IPS-NIHi11 (cell line): ENCODE data around the gene REST.
A peak's percentile ranks its signal among the peaks of the same experiment; 100 is the strongest.
"Not testable (repeated sequence)": the region's sequence is repeated elsewhere in the genome, so short reads cannot be mapped to it uniquely, and the experiment has no call there.

ENCODE experiments used
- DNase-seq: peaks from one replicate; pipeline ENCODE4 v3.0.0; 2012; ENCODE audit warnings: mixed read lengths, low spot score

REST gene

DNA sequence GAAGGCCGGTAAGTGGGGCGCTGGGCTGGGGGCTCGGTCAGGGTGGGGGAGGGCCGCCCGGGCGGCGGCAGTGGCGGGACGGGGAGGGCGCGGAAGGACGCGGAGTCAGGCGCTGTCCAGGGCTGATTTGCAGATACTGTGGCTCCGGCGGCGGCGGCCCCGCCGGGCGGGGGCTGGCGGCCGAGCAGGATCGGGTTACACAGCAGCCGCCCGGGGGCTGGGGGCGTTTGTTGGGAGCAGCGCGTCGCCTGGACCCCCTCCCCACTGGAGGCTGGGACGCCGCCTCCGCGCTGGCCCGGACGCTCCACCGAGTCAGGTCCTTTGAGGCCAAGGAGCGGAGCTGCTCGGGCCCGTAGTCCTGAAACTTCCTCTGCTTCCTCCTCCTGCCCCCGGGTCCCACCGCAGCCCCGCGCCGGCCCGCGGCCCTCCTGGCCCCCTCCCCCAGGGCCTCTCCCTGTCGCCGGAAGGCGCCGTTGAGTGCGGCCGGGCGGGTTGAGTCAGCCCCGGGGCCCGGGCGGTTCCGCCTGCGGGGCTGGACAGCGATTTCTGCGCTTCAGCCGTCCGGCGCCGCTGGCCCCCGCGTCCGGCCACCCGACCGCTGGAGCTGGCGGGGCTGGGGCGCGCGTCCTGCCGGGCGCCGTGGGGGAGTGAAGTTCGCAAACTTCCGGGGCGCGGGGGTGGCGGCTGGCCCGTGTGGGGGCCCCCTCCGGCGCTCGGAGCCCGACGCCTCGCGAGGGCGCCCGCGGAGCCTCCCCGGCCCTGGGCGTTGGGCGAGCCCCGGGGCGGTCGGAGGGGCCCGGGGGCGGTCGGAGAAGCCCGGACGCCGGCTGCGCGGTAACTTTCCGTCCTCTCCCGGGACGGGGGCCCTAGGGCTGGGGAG, 746 bp downstream of the REST start:
- DNase-seq = peak; percentile 95

DNA sequence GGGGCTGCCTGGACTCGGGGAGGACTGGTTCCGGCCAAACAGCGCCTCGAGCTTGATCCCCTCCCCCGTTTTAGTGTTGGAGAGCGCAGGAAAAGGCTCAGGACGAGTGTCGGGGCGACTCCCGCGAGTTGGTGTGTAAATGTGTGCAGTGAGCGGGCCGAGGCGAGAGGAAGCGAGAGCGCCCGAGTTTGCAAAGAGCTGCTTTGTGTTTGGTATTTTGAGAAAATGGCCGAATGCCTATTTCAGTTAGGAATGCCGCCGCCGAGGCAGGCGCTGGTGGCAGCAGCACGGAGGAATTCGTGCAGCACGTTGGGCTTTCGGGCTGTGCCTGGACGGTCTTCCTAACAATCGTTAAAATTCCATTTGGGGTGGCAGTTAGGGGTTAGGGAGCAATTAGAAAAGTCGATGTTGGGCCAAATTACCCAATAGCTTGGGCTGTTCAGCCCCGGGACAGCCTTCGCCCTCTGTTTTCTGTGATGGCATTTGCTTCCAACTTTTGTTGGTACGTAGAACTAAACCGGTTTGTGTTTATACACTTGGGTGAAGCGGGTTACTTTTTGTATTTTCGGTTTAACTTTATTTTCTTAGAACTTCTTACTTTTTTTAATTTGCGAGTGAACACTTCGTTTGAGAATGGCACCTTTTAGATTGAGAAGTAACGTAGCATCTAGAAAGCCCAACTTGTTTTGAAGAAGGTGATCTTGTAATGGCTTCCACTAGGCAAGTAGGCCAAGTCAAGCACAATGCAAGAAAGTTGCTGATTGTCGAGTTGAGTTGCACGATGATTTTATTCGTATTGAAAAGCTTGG, 1.6 kb downstream of the REST start:
- DNase-seq = peak; percentile 44

DNA sequence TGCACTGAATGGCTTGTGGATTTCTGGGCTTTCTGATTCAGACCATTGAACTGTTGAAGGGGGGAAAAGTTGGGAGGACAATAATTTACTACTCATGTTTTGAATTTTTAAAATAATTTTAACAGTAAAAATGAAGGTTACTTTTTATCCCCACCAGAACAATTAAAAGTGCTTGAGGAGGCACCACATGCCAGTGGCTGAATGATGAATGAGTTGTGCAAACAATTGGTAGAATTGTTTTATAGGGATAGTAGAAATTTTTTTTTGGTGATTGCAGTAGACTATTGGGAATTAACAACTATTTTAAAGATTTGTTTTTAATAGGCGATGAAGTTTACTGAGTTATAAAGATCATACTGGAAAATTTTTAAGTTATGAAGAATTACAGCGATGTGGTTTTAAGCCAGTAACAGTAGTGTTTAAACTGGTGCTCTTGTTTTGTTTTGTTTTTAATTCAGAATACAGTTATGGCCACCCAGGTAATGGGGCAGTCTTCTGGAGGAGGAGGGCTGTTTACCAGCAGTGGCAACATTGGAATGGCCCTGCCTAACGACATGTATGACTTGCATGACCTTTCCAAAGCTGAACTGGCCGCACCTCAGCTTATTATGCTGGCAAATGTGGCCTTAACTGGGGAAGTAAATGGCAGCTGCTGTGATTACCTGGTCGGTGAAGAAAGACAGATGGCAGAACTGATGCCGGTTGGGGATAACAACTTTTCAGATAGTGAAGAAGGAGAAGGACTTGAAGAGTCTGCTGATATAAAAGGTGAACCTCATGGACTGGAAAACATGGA, 2.7 kb downstream of the REST start:
- DNase-seq = no peak

DNA sequence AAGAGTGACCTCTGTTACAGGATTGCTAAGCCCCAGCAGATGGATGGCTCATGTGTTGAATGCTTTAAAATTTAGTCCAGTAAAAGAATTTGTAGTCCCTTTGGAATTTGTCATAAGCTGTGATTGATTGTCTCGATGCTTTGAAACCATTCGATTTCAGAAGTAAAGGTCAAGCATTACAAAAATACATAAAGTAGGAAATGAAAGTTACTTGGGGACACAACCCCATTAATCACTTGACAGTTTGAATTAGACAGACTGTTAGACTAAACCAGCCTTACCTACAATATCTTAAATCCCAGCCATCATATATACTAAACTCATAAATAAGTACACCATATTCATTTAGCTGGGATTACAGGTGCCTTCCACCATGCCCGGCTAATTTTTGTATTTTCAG, 6.6 kb downstream of the REST start:
- DNase-seq = no peak

DNA sequence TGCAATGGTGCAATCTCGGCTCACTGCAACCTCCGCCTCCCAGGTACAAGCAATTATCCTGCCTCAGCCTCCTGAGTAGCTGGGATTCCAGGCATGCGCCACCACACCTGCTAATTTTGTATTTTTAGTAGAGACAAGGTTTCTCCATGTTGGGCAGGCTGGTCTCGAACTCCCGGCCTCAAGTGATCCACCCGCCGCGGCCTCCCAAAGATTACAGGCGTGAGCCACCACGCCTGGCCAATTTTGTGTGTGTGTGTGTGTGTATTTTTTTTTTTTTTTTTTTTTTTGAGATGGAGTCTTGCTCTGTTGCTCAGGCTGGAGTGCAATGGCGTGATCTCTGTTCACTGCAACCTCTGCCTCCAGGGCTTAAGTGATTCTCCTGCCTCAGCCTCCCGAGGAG, 7.3 kb downstream of the REST start:
- DNase-seq = not testable (repeated sequence)

DNA sequence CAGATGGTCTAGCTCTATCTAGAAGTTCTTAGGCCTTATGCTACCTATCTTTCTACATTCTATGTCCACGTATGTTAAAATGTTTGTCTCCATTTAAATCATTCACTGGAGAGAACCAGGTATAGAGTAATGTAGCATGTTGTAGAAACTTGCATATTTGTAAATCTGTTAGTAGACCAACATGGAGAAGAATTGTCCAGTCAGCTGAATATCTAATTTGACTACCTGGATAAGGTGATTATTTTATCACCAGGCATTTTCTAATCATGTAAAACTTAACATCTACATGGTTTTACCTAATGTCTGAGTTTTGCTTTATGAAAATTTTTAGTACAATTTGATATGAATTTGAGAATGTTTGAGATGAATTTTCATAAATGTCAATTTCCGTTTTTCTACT, 19.5 kb downstream of the REST start:
- DNase-seq = no peak

DNA sequence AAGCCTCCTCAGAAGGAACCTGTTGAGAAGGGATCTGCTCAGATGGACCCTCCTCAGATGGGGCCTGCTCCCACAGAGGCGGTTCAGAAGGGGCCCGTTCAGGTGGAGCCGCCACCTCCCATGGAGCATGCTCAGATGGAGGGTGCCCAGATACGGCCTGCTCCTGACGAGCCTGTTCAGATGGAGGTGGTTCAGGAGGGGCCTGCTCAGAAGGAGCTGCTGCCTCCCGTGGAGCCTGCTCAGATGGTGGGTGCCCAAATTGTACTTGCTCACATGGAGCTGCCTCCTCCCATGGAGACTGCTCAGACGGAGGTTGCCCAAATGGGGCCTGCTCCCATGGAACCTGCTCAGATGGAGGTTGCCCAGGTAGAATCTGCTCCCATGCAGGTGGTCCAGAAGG, 22.9 kb downstream of the REST start:
- DNase-seq = no peak

DNA sequence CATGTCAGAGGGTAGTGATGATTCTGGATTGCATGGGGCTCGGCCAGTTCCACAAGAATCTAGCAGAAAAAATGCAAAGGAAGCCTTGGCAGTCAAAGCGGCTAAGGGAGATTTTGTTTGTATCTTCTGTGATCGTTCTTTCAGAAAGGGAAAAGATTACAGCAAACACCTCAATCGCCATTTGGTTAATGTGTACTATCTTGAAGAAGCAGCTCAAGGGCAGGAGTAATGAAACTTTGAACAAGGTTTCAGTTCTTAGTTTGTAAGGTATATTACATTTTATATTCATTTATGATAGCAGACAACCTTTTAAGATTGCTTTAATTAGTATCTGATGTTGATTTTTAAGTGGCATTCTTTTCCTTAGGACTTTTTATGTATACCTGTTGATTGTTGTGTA, 24.2 kb downstream of the REST start:
- DNase-seq = no peak

DNA sequence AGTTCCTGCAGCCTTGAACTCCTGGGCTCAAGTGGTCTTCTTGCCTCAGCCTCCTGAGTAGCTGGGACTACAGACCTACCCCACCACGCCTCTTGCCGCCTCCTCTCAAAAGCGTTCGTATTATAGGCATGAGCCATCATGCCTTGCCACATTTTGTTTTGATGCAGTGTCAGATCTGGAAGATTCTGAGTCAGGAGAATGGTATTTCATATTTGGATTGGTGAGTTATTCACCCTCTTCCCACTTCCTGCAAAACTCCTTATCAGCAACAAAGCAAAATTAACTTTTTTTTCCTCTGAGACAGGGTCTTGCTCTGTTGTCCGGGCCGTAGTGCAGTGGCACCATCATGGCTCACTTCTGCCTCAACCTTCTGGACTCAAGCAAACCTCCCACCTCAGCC, 29.6 kb downstream of the REST start:
- no peak for DNase-seq

DNA sequence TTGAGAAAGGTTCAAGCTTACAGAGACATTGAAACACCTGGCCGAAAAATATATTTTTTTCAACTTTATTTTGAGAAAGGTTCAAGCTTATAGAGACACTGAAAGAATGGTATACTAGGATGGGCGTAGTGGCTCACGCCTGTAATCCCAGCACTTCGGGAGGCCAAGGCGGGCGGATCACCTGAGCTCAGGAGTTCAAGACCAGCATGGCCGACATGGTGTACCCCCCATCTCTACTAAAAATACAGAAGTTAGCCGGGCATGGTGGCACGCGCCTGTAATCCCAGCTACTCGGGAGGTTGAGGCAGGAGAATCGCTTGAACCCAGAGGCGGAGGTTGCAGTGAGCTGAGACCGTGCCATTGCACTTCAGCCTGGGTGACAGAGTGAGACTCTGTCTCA, 32.1 kb downstream of the REST start:
- DNase-seq = not testable (repeated sequence)

DNA sequence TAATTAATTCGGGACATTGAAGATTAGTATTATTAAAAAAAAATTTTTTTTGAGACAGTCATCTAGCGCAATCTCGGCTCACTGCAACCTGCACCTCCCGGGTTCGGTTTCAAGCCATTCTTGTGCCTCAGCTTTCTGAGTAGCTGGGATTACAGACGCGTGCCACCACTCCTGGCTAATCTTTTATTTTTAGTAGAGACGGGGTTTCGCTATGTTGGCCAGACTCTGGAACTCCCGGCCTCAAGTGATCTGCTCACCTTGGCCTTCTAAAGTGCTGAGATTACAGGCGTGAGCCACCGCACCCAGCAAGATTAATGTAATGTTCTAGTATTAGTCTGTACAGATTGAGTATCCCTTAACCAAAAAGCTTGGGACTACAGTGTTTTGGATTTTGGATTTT, 32.7 kb downstream of the REST start:
- DNase-seq = no peak

DNA sequence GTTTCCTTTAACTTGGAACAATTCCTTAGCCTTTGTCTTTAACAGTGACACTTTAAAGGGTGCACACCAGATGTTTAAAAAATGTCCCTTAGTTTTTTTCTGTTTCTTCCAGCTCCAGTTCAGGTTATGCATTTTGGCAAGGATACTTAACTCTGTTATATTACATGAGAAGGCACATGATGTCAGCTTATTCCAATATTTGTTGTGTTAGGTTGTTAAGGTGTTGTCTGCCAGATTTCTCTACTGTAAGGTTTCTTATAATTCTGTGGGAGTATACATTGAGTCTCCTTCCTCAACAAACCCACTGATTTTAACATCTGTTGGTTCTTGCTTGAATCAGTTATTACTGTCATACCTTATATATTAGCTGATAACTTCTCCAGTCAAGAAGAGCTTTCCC, 33.3 kb downstream of the REST start:
- DNase-seq = no peak

DNA sequence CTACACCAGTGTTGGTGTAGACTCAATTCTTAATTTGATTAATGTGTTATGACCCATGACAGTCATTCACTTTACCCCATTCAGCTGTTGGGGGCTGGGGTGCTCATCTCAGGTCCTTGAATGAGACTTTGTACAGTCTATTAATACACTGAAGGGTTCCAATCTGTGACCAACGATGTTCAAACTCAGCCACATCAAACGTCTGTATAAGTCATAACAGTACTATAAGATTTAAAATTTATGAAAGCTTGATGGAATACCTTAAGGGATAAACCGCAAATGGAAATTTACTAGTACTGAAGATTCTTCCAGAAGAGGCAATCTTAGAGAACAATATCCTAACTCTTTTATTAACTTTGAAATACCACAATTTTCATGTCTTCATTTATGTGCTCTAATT, 33.7 kb downstream of the REST start:
- DNase-seq = no peak

DNA sequence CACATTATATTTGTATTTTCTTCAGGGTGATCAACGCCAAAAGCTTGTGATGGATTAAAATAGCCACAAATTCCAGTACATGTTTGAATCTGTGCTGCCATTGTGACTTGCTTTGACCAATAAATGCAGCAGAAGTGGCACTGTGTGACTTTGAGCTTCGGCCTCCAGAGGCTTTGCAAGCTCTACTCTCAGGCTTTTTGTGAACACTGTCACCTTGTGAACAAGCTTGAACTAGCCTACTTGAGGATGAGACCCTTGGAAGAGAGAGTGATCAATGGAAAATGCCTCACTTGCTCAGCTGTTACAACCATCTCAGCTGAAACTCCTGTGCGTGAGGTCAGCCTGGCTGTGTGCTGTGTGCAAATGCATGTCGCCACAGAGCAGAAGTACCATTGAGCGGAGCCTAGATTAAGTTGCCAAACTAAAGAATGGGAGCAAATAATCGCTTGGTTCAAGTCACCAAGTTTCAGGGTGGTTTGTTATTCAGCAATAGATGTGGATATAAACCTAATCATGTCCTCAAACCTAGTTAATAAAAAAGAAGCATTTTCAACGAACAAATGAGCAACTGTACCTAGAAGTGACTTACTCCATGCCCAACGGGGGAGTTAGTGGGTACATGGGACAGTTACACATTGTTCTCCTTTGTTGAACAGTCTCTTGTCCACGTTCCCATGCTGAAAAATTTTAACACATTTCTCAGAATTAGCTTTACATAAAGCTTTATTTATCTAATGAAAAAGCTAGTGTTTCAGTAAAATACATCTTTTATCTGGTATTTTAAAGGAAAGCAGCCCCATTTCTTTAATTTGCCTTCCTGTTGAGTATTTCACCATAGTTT, 46.2 kb downstream of the REST start:
- no peak for DNase-seq

DNA sequence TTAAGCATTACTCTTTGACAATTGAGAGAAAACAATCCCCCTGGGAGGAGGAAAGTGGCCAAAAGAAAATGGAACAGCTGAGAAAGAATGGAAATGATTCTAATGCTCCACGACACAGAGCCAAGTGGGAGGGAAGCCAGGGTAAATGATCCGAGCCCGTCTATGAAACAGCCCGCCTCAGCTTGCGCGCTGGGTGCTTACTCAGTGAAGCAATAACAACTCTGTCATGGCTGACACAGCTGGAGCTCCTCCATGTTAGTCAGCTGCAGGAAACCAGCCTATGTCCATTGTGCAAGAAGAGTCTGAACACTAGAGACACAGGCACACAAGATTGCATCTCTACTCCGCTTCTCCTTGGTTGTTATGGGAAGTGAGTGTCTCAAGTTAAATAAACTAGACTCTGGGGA, 50.4 kb downstream of the REST start:
- DNase-seq = peak; percentile 39

DNA sequence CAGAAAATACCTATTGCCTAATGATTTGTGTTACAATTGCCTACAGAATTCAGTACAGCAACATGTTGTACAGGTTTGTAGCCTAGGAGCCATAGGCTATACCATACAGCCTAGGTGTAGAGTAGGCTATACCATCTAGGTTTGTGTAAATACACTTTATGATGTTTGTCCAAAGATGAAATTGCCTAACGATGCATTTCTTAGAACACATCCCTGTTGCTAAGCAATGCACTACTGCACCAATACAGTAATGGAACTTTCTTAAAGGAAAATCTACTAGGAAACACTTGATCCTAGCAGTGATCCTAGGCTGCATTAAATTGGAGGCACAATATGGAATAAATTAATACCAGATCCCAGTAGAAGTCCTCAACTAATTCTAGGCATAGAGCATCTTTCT, 51.4 kb downstream of the REST start:
- no peak for DNase-seq

DNA sequence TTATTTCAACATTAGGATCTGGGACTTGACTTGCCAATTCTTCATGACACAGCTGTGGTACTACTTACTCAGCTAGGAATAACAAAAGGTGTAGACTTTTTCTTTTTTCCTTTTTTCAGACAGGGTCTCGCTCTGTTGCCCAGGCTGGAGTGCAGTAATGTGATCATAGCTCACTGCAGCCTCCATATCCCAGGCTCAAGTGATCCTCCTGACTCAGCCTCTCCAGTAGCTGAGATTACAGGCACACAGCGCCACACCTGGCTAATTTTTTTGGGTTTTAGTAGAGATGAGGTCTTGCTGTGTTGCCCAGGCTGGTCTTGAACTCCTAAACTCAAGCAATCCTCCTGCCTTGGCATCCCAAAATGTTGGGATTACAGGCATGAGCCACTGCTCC, 53.4 kb downstream of the REST start:
- no peak for DNase-seq

DNA sequence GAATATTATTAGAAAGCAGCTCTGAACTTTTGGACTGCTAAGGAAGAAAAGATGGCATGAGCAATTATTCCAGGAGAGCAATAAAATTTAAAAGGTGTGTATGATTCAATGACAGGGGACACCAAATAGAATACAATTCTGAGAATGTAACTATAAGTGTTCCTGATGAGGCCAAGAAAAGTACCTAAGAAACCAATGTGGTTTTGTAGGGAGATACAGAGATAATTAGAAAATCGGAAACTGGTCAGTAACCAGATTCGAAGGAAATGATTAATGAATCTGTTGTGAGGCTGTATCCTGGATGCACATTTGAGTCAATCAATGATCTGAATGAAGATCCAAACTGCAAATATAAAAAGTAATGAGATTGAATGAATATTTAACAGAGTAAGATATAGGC, 63.7 kb downstream of the REST start:
- DNase-seq = no peak

DNA sequence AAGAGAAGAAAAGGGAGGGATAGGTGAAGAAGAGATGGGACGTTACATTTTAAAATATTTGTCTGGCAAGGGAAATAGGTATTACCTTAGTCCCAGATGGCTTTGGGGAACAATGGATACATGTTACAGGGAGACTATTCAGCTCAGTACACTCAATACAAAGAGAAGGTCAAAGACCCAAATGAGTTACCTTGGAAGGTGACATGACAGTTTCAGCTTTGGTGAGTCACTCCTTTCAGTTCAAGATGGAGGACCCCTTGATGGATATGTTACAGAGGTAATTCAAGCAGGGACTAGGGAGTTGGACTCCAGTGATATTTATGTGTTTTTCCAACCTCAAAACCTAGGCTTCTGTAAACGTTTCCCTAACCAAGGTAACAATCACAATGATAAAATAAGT, 64.7 kb downstream of the REST start:
- DNase-seq = no peak

DNA sequence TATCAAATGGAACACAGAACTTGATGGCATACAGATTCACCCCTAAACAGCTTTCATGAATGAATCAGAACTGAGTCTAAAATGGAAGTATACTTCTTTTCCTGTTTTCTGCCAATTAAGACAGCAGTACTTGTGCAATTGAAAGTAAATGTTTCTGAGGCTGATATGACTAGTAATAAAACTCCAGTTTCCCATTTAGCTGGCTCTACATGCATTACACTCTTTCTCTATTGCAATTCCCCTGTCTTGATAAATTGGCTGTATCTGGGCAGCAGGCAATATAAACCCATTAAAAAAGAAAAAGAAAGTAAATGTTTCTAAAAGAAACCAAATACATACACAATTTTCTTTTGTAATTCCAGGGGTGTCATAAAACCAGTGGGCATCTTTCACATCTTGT, 65.1 kb downstream of the REST start:
- DNase-seq = no peak

DNA sequence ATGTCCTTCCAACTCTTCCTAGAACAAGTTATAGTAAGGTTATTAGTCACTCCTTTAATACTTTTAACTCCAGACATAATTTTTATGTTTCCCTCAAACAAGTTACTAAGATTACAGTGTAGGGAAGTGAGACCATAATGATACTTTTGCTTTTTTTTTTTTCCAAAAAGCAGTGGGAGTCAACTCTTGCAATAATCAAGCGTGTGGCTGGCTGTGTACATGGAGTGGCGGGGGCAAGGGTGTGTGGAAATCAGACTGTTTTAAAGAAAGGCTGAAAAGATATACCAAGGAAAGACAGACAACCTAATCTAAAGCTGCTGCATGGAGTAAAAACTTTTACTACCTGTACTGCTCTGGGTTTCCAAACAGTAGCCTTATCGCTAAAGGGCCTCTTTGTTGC, 65.6 kb downstream of the REST start:
- DNase-seq = no peak
